Breast epithelium (tissue), 4 donors: ENCODE data around the gene CDK14. TPM values are rescaled to one million over a fixed set of nuclear protein-coding genes. Genes with fewer than 3 reads are reported as not detected.
A peak's percentile ranks its signal among the peaks of the same experiment; 100 is the strongest.

Source experiments
- DNase-seq, 2 donors: peaks; one replicate each; pipeline ENCODE4 v3.0.0-alpha.2; 2019; ENCODE audit warnings: low spot score in 2 of 2
- H3K27ac ChIP-seq, 2 donors: fragments of 200-600 bp; sonication (generic) in 1 of 2; one replicate each; pipeline ENCODE4 v1.5.1; 2016 to 2019; ENCODE audit warnings: mild to moderate bottlenecking in 1 of 2
- H3K27me3 ChIP-seq, 2 donors: fragments of 200-600 bp; sonication (generic) in 1 of 2; one replicate each; pipeline versions ENCODE4 v1.5.1 to v1.6.0; 2017 to 2019; ENCODE audit warnings: control low read depth in 1 of 2, mild to moderate bottlenecking in 1 of 2
- H3K36me3 ChIP-seq: fragments of 200-600 bp; one replicate; pipeline ENCODE4 v1.5.1; 2019
- H3K4me1 ChIP-seq, 2 donors: fragments of 200-600 bp; sonication (generic); one replicate each; pipeline ENCODE4 v1.5.1; 2016 to 2019; ENCODE audit warnings: control low read depth in 1 of 2
- H3K4me3 ChIP-seq, 3 donors: fragments of 200-600 bp; sonication (generic); 1 replicate in 2 of 3; 2 replicates in 1 of 3; pipeline ENCODE4 v1.5.1; 2016 to 2019; ENCODE audit warnings: mild to moderate bottlenecking in 3 of 3, moderate library complexity in 2 of 3
- H3K9me3 ChIP-seq, 2 donors: fragments of 200-600 bp; sonication (generic) in 1 of 2; one replicate each; pipeline ENCODE4 v1.5.1; 2016 to 2019; ENCODE audit warnings: control low read depth in 1 of 2
- POLR2A ChIP-seq: fragments of 450-650 bp; IDR thresholded peaks from one replicate; pipeline ENCODE4 v1.6.1; 2016; ENCODE audit warnings: antibody characterized with exemption, mild to moderate bottlenecking, moderate library complexity
- POLR2AphosphoS5 ChIP-seq, 3 donors: sonication (generic); formaldehyde crosslinking; IDR thresholded peaks; one replicate each; pipeline ENCODE4 v1.6.1; 2017; ENCODE audit warnings: antibody characterized with exemption in 3 of 3
- intact Hi-C: fragments of 100-400 bp; cut with DNase I; formaldehyde crosslinking; loops from one replicate; pipeline ENCODE4 v1.15.1; 2023; ENCODE audit warnings: low total_unique reads
- total RNA-seq, 3 donors: library from RNA; depleted of rRNA; stranded (reverse); fragments of >200 nt; gene quantifications; one replicate each; pipeline ENCODE4 v1.1.0, GENCODE V29; 2016
- TF ChIP-seq, protein P1 (sequence below), 3 donors: fragments of 450-650 bp; IDR thresholded peaks; one replicate each; pipeline ENCODE4 v1.5.1; 2016 to 2017; ENCODE audit warnings: antibody characterized with exemption in 3 of 3, mild to moderate bottlenecking in 3 of 3, moderate library complexity in 3 of 3

The CDK14 gene
- total RNA-seq, 3 donors from 2014 or later, result 16.3 to 64.7 (median 29.8) TPM

DNA sequence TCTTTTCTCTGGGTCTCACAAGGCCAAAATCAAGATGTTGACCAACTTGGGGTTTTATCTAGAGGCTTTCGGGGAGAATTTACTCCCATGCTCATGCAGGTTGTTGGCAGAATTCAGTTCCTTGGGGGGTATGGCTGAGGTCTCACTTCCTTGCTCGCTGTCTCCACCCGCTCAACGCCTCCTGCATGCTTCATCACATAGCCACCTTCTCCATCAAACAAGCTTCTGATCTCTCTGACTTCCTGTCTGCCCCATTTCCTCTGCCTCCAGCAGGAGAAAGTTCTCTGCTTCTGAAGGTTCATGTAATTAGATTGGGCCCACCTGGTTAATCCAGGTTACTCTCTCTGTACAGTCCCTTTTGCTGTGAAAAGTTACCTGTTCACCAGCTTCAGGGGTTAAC lies 489.1 kb downstream of the CDK14 start:
- H3K27ac ChIP-seq, result no peak overlapping the region
- no peak overlapping the region for H3K4me3 ChIP-seq
- no peak for DNase-seq
- no peaks in the 10 kb centered on the region for H3K27me3 ChIP-seq
- intact Hi-C loops, result no loop called here
- TF ChIP-seq POLR2A, result no peak
- TF ChIP-seq POLR2AphosphoS5 (IDR thresholded peaks at IDR 0.05), result no peak
- TF ChIP-seq, protein P1, sequence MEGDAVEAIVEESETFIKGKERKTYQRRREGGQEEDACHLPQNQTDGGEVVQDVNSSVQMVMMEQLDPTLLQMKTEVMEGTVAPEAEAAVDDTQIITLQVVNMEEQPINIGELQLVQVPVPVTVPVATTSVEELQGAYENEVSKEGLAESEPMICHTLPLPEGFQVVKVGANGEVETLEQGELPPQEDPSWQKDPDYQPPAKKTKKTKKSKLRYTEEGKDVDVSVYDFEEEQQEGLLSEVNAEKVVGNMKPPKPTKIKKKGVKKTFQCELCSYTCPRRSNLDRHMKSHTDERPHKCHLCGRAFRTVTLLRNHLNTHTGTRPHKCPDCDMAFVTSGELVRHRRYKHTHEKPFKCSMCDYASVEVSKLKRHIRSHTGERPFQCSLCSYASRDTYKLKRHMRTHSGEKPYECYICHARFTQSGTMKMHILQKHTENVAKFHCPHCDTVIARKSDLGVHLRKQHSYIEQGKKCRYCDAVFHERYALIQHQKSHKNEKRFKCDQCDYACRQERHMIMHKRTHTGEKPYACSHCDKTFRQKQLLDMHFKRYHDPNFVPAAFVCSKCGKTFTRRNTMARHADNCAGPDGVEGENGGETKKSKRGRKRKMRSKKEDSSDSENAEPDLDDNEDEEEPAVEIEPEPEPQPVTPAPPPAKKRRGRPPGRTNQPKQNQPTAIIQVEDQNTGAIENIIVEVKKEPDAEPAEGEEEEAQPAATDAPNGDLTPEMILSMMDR (IDR thresholded peaks at IDR 0.05), result no peak
- H3K36me3 ChIP-seq, result no peaks in the 10 kb centered on the region
- H3K9me3 ChIP-seq, result no peaks in the 10 kb centered on the region
- peaks cover 0 to 11% of the 10 kb centered on the region in 2 donors for H3K4me1 ChIP-seq

DNA sequence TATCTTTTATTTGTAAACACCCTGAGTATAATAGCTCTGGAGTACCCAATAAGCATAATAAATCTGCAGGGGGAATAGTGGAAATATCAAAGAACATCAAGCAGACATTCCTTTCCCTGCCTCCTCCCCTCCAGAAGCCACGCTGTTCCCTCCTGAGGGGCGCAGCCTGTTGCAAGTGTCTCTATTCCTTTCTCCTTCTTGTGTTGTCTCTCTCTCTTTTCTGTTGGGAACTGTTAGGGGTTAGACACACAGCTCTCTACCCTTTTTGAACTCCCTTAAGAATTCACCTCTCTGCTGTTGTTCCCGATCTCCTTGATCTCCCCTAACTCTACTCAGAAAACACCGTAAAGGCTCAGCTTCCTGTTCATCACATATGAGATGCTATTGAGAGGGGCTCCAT lies 490.1 kb downstream of the CDK14 start:
- no peak for DNase-seq
- H3K27me3 ChIP-seq, result no peaks in the 10 kb centered on the region
- H3K4me3 ChIP-seq, result no peak overlapping the region
- H3K9me3 ChIP-seq, result no peaks in the 10 kb centered on the region
- peaks cover 0 to 11% of the 10 kb centered on the region in 2 donors for H3K4me1 ChIP-seq
- H3K36me3 ChIP-seq, result no peaks in the 10 kb centered on the region
- TF ChIP-seq, protein P1 (IDR thresholded peaks at IDR 0.05), result no peak
- TF ChIP-seq POLR2AphosphoS5 (IDR thresholded peaks at IDR 0.05), result no peak
- TF ChIP-seq POLR2A, result no peak
- intact Hi-C loops, result no loop called here
- H3K27ac ChIP-seq, result no peak overlapping the region

DNA sequence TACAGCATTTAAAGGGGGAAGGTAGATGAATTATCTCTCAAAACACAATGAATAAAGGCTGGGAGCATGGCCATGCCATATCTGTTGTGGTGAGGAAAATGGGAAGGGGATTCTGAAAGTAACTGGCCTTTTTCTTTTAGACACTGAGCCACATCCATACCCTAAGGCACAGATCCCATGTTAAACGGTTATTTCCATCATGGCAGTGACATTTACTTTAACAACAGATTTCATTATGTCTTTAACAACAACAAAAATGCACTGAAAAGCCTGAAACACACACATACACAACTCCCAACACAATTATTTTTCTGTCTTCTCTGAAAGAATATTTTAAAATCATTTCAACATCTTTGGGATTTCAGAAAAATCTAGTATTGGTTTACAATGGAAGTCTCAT lies 492.0 kb downstream of the CDK14 start:
- TF ChIP-seq POLR2A, result no peak
- TF ChIP-seq, protein P1 (IDR thresholded peaks at IDR 0.05), result no peak
- no peak for TF ChIP-seq POLR2AphosphoS5 (IDR thresholded peaks at IDR 0.05)
- H3K36me3 ChIP-seq, result no peaks in the 10 kb centered on the region
- DNase-seq, result no peak
- H3K4me3 ChIP-seq, result no peak overlapping the region
- peaks cover 0 to under 1% of the 10 kb centered on the region in 2 donors for H3K4me1 ChIP-seq
- H3K9me3 ChIP-seq, result no peaks in the 10 kb centered on the region
- no peaks in the 10 kb centered on the region for H3K27me3 ChIP-seq
- intact Hi-C loops, result no loop called here
- no peak overlapping the region for H3K27ac ChIP-seq

DNA sequence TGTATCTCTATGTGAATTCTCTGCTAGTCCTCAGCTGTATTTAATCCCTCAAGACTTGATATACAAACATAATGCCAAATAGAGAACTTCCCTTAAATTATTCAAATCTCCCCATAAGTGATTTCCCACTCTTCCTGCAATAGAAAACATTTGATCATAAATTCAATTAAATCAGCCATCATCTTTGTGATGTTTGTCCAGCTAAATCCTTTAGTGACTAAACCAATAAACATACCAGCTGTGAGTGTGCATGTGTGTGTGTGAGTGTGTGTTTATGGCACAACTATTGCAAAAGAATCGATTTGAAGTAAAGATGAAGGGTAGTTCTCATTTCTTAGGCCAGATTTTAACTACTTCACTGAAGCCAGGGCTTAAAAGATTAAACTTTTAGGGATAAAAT lies 492.6 kb downstream of the CDK14 start:
- Histone ChIP-seq H3K27ac (no peak overlapping the region), H3K4me3 (no peak overlapping the region), H3K27me3 (no peaks in the 10 kb centered on the region), H3K9me3 (no peaks in the 10 kb centered on the region), H3K36me3 (no peaks in the 10 kb centered on the region), H3K4me1 (no peaks in the 10 kb centered on the region)
- no peak for DNase-seq
- TF ChIP-seq, protein P1 (IDR thresholded peaks at IDR 0.05), result no peak
- intact Hi-C loops, result no loop called here

DNA sequence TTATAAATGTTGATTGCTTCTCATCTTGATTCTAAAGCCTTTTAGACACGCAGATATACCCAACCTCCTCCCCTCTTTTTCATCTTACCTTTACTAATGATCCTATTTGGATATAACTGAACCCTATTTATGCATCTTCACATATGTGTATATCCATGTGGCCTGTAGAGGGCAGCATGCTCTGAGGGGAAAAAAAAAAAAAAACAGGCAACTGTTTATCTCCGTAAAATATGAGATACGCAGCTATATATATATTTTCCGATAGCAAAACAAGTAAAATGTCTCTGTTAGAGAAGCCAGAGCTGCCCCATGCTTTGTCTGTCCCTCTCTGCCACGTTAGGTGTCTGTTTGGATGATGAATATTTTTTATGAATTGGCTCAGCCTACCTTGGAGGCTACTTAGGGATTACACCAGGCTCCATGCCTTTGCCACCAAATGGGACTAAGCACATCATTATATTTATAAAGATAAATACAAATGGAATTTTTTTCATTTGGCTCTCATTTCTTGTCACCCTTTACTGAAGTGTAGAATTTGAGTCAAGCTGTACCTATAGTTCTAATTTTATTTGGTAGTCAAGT lies 493.4 kb downstream of the CDK14 start:
- TF ChIP-seq, protein P1 (IDR thresholded peaks at IDR 0.05), result peak; percentile 45 to 64 (median 62)
- no peak for TF ChIP-seq POLR2A
- no peaks in the 10 kb centered on the region for H3K36me3 ChIP-seq

More for the DNA sequence above, 493.4 kb downstream of the CDK14 start:
- H3K4me1 ChIP-seq, result no peaks in the 10 kb centered on the region
- DNase-seq, result no peak
- H3K27ac ChIP-seq, result no peak overlapping the region
- intact Hi-C loops, result no loop called here
- no peaks in the 10 kb centered on the region for H3K9me3 ChIP-seq
- H3K27me3 ChIP-seq, result no peaks in the 10 kb centered on the region
- peak overlapping the region in 2 of 3 donors; percentile 34 to 51 for H3K4me3 ChIP-seq
